SK-N-SH (cell line): ENCODE measurements around the gene BTG2. TPM values are rescaled to one million over a fixed set of nuclear protein-coding genes. Genes with fewer than 3 reads are reported as not detected.

Experiments
- CTCF ChIA-PET: fragments of 300-600, 350-600 bp; formaldehyde crosslinking; extraction: SDS; loops from one replicate; lab custom pipeline; 2021; lab: Yijun Ruan, JAX
- POLR2A ChIA-PET: fragments of 350-600 bp; sonication (Branson Sonifier 250); formaldehyde crosslinking; extraction: SDS; loops from one replicate; lab custom pipeline; 2020; ENCODE audit warnings: antibody characterized with exemption, inconsistent platforms; lab: Yijun Ruan, JAX
- DNase-seq: peaks from one replicate; pipeline ENCODE4 v3.0.0; 2012
- H2AFZ ChIP-seq: fragments of 200-600 bp; sonication (generic); 2 replicates; pipeline ENCODE4 v1.8.1; 2016; ENCODE audit warnings: antibody characterized with exemption, mild to moderate bottlenecking, low read depth
- H3F3A ChIP-seq: fragments of 200-600 bp; sonication (generic); replicated peaks from 2 replicates; pipeline ENCODE3; 2016; ENCODE audit warnings: antibody characterized with exemption, mild to moderate bottlenecking; ENCODE audit not compliant: insufficient read depth
- H3K27ac ChIP-seq, 2 experiments: fragments of 200-500 bp in 1 of 2; fragments of 200-600 bp in 1 of 2; sonication (Bioruptor generic) in 1 of 2; sonication (generic), shearing (Covaris generic) in 1 of 2; 2 replicates each; pipeline versions ENCODE4 v1.5.1 to v1.6.1; 2014 to 2016; ENCODE audit warnings: low read depth in 2 of 2, inconsistent platforms in 1 of 2, low read length in 1 of 2, mild to moderate bottlenecking in 1 of 2, mixed read lengths in 1 of 2
- H3K27me3 ChIP-seq: fragments of 200-600 bp; sonication (generic), shearing (Covaris generic); 2 replicates; pipeline ENCODE4 v1.6.1; 2016; ENCODE audit warnings: mixed run types; ENCODE audit not compliant: insufficient read depth
- H3K36me3 ChIP-seq, 2 experiments: fragments of 200-500 bp in 1 of 2; fragments of 200-600 bp in 1 of 2; sonication (Bioruptor generic) in 1 of 2; sonication (generic) in 1 of 2; replicated peaks in 1 of 2; 2 replicates each; pipeline versions ENCODE3 to v1.5.1; 2014 to 2016; ENCODE audit warnings: low read length in 1 of 2, mild to moderate bottlenecking in 1 of 2; ENCODE audit not compliant: insufficient read depth in 2 of 2, control insufficient read depth in 1 of 2
- H3K4me1 ChIP-seq, 2 experiments: fragments of 200-500 bp in 1 of 2; fragments of 200-600 bp in 1 of 2; sonication (Bioruptor generic) in 1 of 2; sonication (generic), shearing (Covaris generic) in 1 of 2; 2 replicates each; pipeline versions ENCODE4 v1.5.1 to v1.6.1; 2014 to 2016; ENCODE audit warnings: low read depth in 1 of 2, low read length in 1 of 2, mixed run types in 1 of 2; ENCODE audit not compliant: insufficient read depth in 2 of 2, control insufficient read depth in 1 of 2
- H3K4me2 ChIP-seq: fragments of 200-600 bp; sonication (generic), shearing (Covaris generic); 2 replicates; pipeline ENCODE4 v1.6.1; 2017; ENCODE audit warnings: mixed run types
- H3K4me3 ChIP-seq, 2 experiments: fragments of 200-500 bp in 1 of 2; fragments of 200-600 bp in 1 of 2; sonication (Bioruptor generic) in 1 of 2; sonication (generic), shearing (Covaris generic) in 1 of 2; 2 replicates each; pipeline versions ENCODE4 v1.5.1 to v1.8.1; 2014 to 2016; ENCODE audit warnings: low read depth in 2 of 2, inconsistent platforms in 1 of 2, low read length in 1 of 2, mild to moderate bottlenecking in 1 of 2, mixed read lengths in 1 of 2, moderate library complexity in 1 of 2
- H3K79me2 ChIP-seq: fragments of 200-600 bp; sonication (generic); 2 replicates; pipeline ENCODE4 v1.8.1; 2017; ENCODE audit warnings: mild to moderate bottlenecking; ENCODE audit not compliant: insufficient read depth
- H3K9ac ChIP-seq: fragments of 200-600 bp; sonication (generic); 2 replicates; pipeline ENCODE4 v1.6.1; 2017; ENCODE audit warnings: mixed run types
- H3K9me2 ChIP-seq: fragments of 200-600 bp; sonication (generic); 2 replicates; pipeline ENCODE4 v1.6.1; 2017; ENCODE audit warnings: mixed run types
- H3K9me3 ChIP-seq: fragments of 200-600 bp; sonication (generic); 2 replicates; pipeline ENCODE4 v1.6.1; 2017; ENCODE audit warnings: mixed run types, mild to moderate bottlenecking, moderate library complexity
- H4K20me1 ChIP-seq: fragments of 200-600 bp; sonication (generic); 2 replicates; pipeline ENCODE4 v1.6.1; 2017; ENCODE audit warnings: mild to moderate bottlenecking, mixed run types; ENCODE audit not compliant: insufficient read depth
- CHD2 ChIP-seq: fragments of 150-350 bp; IDR thresholded peaks from 2 replicates; pipeline ENCODE4 v1.6.1; 2018; ENCODE audit warnings: low read length; ENCODE audit not compliant: partially characterized antibody
- FOSL2 ChIP-seq: IDR thresholded peaks from 2 replicates; pipeline ENCODE4 v1.4.0; 2012; ENCODE audit warnings: low read depth, mild to moderate bottlenecking, moderate library complexity, borderline replicate concordance
- FOXM1 ChIP-seq: IDR thresholded peaks from 2 replicates; pipeline ENCODE4 v1.4.0; 2012; ENCODE audit warnings: low read depth, mild to moderate bottlenecking
- JUND ChIP-seq: IDR thresholded peaks from 2 replicates; pipeline ENCODE4 v1.4.0; 2012
- MEF2A ChIP-seq: IDR thresholded peaks from 2 replicates; pipeline ENCODE4 v1.4.0; 2012; ENCODE audit warnings: low read depth, borderline replicate concordance
- MXI1 ChIP-seq: IDR thresholded peaks from 2 replicates; pipeline ENCODE4 v1.6.1; 2012; ENCODE audit warnings: mild to moderate bottlenecking, low read depth, low read length, improper control_type of control experiment
- NFIC ChIP-seq: IDR thresholded peaks from 2 replicates; pipeline ENCODE4 v1.4.0; 2012; ENCODE audit warnings: borderline replicate concordance
- NRF1 ChIP-seq: IDR thresholded peaks from 2 replicates; pipeline ENCODE4 v1.6.1; 2012; ENCODE audit warnings: low read depth, mild to moderate bottlenecking, low read length
- POLR2AphosphoS5 ChIP-seq: IDR thresholded peaks from 2 replicates; pipeline ENCODE4 v1.6.1; 2012; ENCODE audit warnings: low read depth, low read length
- SIN3A ChIP-seq: IDR thresholded peaks from 2 replicates; pipeline ENCODE4 v1.6.1; 2012; ENCODE audit warnings: low read depth, mild to moderate bottlenecking, low read length, moderate library complexity, borderline replicate concordance
- SMC3 ChIP-seq: IDR thresholded peaks from 2 replicates; pipeline ENCODE4 v1.6.1; 2012; ENCODE audit warnings: low read depth, low read length, improper control_type of control experiment
- TAF1 ChIP-seq: IDR thresholded peaks from 2 replicates; pipeline ENCODE4 v1.6.1; 2012; ENCODE audit warnings: low read depth, mild to moderate bottlenecking, low read length, moderate library complexity, borderline replicate concordance
- YY1 ChIP-seq: IDR thresholded peaks from 2 replicates; pipeline ENCODE4 v1.4.0; 2012; ENCODE audit warnings: low read depth, mild to moderate bottlenecking
- WGBS: methylation state at CpG from one replicate; pipeline ENCODE4 v1.1.6; 2017; ENCODE audit warnings: low lambda C conversion rate; 5-methylcytosine and 5-hydroxymethylcytosine counted together
- polyA plus RNA-seq, 3 experiments: library from polyadenylated mRNA; depleted of rRNA; stranded (reverse); fragments of >200 nt; gene quantifications; 2 replicates each; pipeline ENCODE4 v1.2.3, GENCODE V29; 2012
- TF ChIP-seq, protein P1 (sequence below): fragments of 200-600 bp; sonication (generic); IDR thresholded peaks from 2 replicates; pipeline ENCODE4 v1.6.1; 2017; ENCODE audit warnings: antibody characterized with exemption, mild to moderate bottlenecking, moderate library complexity
- TF ChIP-seq, protein P2 (sequence below): IDR thresholded peaks from 2 replicates; pipeline ENCODE4 v1.6.1; 2012; ENCODE audit warnings: mild to moderate bottlenecking, low read depth, low read length, moderate library complexity

The BTG2 gene
- polyA plus RNA-seq, 1 of the 3 experiments (the other 2 are of a cell fraction), result 26.2 TPM

GRCh38 chr1:203287109-203287893, 18.0 kb upstream of the BTG2 start:
- POLR2A ChIA-PET, result no interaction called here
- WGBS, result 89% methylated on average over 8 of the region's 9 CpGs

More at GRCh38 chr1:203287109-203287893, 18.0 kb upstream of the BTG2 start:
- H3K4me2 ChIP-seq, result no peak overlapping the region
- CTCF ChIA-PET, result interaction anchor here (1.3 to 31.2 kb wide), 4 partner anchors 16 to 153 kb away, joined by 4 to 817 read pairs (median 57); partner anchors contain the start of gene FMOD
- no peaks in the 10 kb centered on the region for H3F3A ChIP-seq
- H3K4me3 ChIP-seq, result no peak overlapping the region
- no peak overlapping the region for H3K9ac ChIP-seq
- H4K20me1 ChIP-seq, result no peaks in the 10 kb centered on the region
- H3K27ac ChIP-seq, result no peak overlapping the region
- peaks cover 0 to 41% of the 10 kb centered on the region in 2 experiments; a peak in 1 of 4 replicates for H3K4me1 ChIP-seq
- H3K9me3 ChIP-seq, result no peaks in the 10 kb centered on the region
- no peaks in the 10 kb centered on the region for H3K9me2 ChIP-seq
- H3K79me2 ChIP-seq, result no peaks in the 10 kb centered on the region
- no peak for DNase-seq
- H3K27me3 ChIP-seq, result 0 out of 2 replicates have a peak, but pooled peaks cover 4% of the 10 kb centered on the region
- H2AFZ ChIP-seq, result no peak overlapping the region; the same call in 1 of the 2 replicates
- TF ChIP-seq, protein P1, sequence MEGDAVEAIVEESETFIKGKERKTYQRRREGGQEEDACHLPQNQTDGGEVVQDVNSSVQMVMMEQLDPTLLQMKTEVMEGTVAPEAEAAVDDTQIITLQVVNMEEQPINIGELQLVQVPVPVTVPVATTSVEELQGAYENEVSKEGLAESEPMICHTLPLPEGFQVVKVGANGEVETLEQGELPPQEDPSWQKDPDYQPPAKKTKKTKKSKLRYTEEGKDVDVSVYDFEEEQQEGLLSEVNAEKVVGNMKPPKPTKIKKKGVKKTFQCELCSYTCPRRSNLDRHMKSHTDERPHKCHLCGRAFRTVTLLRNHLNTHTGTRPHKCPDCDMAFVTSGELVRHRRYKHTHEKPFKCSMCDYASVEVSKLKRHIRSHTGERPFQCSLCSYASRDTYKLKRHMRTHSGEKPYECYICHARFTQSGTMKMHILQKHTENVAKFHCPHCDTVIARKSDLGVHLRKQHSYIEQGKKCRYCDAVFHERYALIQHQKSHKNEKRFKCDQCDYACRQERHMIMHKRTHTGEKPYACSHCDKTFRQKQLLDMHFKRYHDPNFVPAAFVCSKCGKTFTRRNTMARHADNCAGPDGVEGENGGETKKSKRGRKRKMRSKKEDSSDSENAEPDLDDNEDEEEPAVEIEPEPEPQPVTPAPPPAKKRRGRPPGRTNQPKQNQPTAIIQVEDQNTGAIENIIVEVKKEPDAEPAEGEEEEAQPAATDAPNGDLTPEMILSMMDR, result no peak
- TF ChIP-seq NRF1 (no peak), SMC3 (no peak), YY1 (no peak), FOXM1 (no peak), TAF1 (no peak), JUND (no peak), FOSL2 (no peak), CHD2 (no peak), NFIC (no peak), POLR2AphosphoS5 (no peak), SIN3A (no peak), MXI1 (no peak), MEF2A (no peak)
- TF ChIP-seq, protein P2, sequence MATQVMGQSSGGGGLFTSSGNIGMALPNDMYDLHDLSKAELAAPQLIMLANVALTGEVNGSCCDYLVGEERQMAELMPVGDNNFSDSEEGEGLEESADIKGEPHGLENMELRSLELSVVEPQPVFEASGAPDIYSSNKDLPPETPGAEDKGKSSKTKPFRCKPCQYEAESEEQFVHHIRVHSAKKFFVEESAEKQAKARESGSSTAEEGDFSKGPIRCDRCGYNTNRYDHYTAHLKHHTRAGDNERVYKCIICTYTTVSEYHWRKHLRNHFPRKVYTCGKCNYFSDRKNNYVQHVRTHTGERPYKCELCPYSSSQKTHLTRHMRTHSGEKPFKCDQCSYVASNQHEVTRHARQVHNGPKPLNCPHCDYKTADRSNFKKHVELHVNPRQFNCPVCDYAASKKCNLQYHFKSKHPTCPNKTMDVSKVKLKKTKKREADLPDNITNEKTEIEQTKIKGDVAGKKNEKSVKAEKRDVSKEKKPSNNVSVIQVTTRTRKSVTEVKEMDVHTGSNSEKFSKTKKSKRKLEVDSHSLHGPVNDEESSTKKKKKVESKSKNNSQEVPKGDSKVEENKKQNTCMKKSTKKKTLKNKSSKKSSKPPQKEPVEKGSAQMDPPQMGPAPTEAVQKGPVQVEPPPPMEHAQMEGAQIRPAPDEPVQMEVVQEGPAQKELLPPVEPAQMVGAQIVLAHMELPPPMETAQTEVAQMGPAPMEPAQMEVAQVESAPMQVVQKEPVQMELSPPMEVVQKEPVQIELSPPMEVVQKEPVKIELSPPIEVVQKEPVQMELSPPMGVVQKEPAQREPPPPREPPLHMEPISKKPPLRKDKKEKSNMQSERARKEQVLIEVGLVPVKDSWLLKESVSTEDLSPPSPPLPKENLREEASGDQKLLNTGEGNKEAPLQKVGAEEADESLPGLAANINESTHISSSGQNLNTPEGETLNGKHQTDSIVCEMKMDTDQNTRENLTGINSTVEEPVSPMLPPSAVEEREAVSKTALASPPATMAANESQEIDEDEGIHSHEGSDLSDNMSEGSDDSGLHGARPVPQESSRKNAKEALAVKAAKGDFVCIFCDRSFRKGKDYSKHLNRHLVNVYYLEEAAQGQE, result no peak
- no peaks in the 10 kb centered on the region for H3K36me3 ChIP-seq
